ENCODE data around the gene ADM5.
A peak's percentile ranks its signal among the peaks of the same experiment; 100 is the strongest.

DNA sequence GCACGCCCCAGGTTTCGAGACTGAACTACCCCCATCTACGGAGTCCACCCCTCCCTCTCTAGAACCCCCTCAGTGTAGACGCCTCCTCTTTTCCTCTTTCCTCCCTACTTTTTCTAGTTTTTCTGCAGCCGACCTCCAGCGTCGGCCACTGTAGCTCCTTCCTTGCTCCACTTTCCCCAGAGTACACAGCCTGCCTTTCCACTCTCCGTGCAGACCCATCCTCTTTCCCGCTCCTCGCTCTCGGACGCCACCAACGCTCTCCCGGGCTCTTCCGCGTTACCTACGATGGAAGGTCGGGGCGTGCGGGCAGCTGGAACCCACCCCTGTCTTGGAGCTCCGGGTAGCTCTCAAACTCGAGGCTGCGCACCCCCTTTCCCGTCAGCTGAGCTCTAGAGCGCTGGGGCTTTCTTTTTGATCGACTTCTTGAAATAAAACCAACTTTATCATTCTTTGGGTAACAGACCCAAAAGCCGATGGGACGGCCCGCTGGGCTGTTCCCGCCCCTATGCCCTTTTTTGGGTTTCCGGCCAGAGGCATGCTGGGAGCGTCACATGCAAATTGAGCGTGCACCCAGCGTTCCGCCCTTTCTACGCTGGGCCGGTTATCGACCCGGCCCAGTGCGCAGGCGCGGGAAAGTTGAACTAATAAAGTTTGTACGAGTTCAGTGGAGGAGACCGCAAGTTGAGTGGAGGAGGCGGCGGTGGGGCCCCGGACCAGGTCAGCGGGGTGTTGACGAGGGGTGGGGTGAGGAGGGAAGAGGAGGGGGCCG lies 23.9 kb upstream of the ADM5 start, which contains the start of the genes BCL2L12 and IRF3:
- TF ChIP-seq, protein P1, sequence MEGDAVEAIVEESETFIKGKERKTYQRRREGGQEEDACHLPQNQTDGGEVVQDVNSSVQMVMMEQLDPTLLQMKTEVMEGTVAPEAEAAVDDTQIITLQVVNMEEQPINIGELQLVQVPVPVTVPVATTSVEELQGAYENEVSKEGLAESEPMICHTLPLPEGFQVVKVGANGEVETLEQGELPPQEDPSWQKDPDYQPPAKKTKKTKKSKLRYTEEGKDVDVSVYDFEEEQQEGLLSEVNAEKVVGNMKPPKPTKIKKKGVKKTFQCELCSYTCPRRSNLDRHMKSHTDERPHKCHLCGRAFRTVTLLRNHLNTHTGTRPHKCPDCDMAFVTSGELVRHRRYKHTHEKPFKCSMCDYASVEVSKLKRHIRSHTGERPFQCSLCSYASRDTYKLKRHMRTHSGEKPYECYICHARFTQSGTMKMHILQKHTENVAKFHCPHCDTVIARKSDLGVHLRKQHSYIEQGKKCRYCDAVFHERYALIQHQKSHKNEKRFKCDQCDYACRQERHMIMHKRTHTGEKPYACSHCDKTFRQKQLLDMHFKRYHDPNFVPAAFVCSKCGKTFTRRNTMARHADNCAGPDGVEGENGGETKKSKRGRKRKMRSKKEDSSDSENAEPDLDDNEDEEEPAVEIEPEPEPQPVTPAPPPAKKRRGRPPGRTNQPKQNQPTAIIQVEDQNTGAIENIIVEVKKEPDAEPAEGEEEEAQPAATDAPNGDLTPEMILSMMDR (IDR thresholded peaks at IDR 0.05): no peak
- peak; percentile 39 to 88 (median 82) for TF ChIP-seq POLR2A (IDR thresholded peaks at IDR 0.05)
